H9 (cell line): ENCODE results near the gene HMG20B. TPM values are rescaled to one million over a fixed set of nuclear protein-coding genes. Genes with fewer than 3 reads are reported as not detected.

Source experiments
- DNase-seq: peaks from one replicate; pipeline ENCODE4 v3.0.0-alpha.2; 2017
- H2AFZ ChIP-seq: one replicate; pipeline ENCODE4 v1.6.1; 2013; ENCODE audit warnings: mild to moderate bottlenecking, low read length, control low read depth, moderate library complexity
- H2AK5ac ChIP-seq: 2 replicates; pipeline ENCODE4 v1.6.1; 2013; ENCODE audit warnings: low read length, control low read depth, mixed read lengths; ENCODE audit not compliant: insufficient read length
- H2BK120ac ChIP-seq: one replicate; pipeline ENCODE4 v1.6.1; 2013; ENCODE audit warnings: low read depth, mild to moderate bottlenecking, low read length, control low read depth, inconsistent platforms; ENCODE audit not compliant: poor library complexity, severe bottlenecking
- H2BK12ac ChIP-seq: 2 replicates; pipeline ENCODE4 v1.6.1; 2013; ENCODE audit warnings: low read length, control low read depth, mixed read lengths, low read depth; ENCODE audit not compliant: insufficient read length
- H2BK15ac ChIP-seq: 2 replicates; pipeline ENCODE4 v1.6.1; 2013; ENCODE audit warnings: low read depth, low read length, control low read depth
- H2BK20ac ChIP-seq: one replicate; pipeline ENCODE4 v1.6.1; 2013; ENCODE audit warnings: low read depth, mild to moderate bottlenecking, low read length, control low read depth, inconsistent platforms; ENCODE audit not compliant: poor library complexity, severe bottlenecking
- H2BK5ac ChIP-seq: 2 replicates; pipeline ENCODE4 v1.6.1; 2013; ENCODE audit warnings: low read length, control low read depth, mixed read lengths; ENCODE audit not compliant: insufficient read length
- H3K14ac ChIP-seq: 2 replicates; pipeline ENCODE4 v1.6.1; 2013; ENCODE audit warnings: low read length, control low read depth; ENCODE audit not compliant: insufficient read depth
- H3K18ac ChIP-seq: 2 replicates; pipeline ENCODE4 v1.6.1; 2013; ENCODE audit warnings: low read depth, mild to moderate bottlenecking, mixed read lengths, low read length, control low read depth; ENCODE audit not compliant: insufficient read length
- H3K23ac ChIP-seq: 2 replicates; pipeline ENCODE4 v1.6.1; 2013; ENCODE audit warnings: low read length, control low read depth, mixed read lengths, low read depth; ENCODE audit not compliant: insufficient read length
- H3K23me2 ChIP-seq: 2 replicates; pipeline ENCODE4 v1.6.1; 2013; ENCODE audit warnings: low read depth, mild to moderate bottlenecking, mixed read lengths, low read length, control low read depth; ENCODE audit not compliant: insufficient read length, poor library complexity, severe bottlenecking
- H3K27ac ChIP-seq: 2 replicates; pipeline ENCODE4 v1.5.1; 2013; ENCODE audit warnings: low read length, control low read depth, mixed read lengths, low read depth; ENCODE audit not compliant: insufficient read length
- H3K27me3 ChIP-seq: 2 replicates; pipeline ENCODE4 v1.6.1; 2013; ENCODE audit warnings: low read length, control low read depth, inconsistent platforms; ENCODE audit not compliant: insufficient read depth
- H3K4ac ChIP-seq: 2 replicates; pipeline ENCODE4 v1.6.1; 2013; ENCODE audit warnings: low read depth, mild to moderate bottlenecking, control low read depth, inconsistent platforms, low read length, moderate library complexity
- H3K4me1 ChIP-seq: 2 replicates; pipeline ENCODE4 v1.6.1; 2013; ENCODE audit warnings: low read length, control low read depth, inconsistent platforms; ENCODE audit not compliant: insufficient read depth
- H3K4me2 ChIP-seq: 2 replicates; pipeline ENCODE4 v1.6.1; 2013; ENCODE audit warnings: low read length, control low read depth, mixed read lengths; ENCODE audit not compliant: insufficient read length, insufficient read depth
- H3K56ac ChIP-seq: 2 replicates; pipeline ENCODE4 v1.6.1; 2013; ENCODE audit warnings: low read depth, mild to moderate bottlenecking, mixed read lengths, low read length, control low read depth; ENCODE audit not compliant: insufficient read length
- H3K79me1 ChIP-seq: 2 replicates; pipeline ENCODE4 v1.6.1; 2013; ENCODE audit warnings: low read depth, mild to moderate bottlenecking, moderate library complexity, low read length, control low read depth, inconsistent platforms; ENCODE audit not compliant: insufficient read depth, poor library complexity, severe bottlenecking
- H3K79me2 ChIP-seq: 2 replicates; pipeline ENCODE4 v1.6.1; 2013; ENCODE audit warnings: low read length, control low read depth, inconsistent platforms; ENCODE audit not compliant: insufficient read depth
- H3K9ac ChIP-seq: 2 replicates; pipeline ENCODE4 v1.6.1; 2013; ENCODE audit warnings: low read length, control low read depth, mixed read lengths; ENCODE audit not compliant: insufficient read length; ENCODE audit errors: extremely low read depth
- H3K9me3 ChIP-seq: one replicate; pipeline ENCODE4 v1.6.1; 2013; ENCODE audit warnings: low read depth, low read length, inconsistent platforms; ENCODE audit not compliant: control insufficient read depth
- H3T11ph ChIP-seq: one replicate; pipeline ENCODE4 v1.6.1; 2013; ENCODE audit warnings: mild to moderate bottlenecking, low read length, control low read depth, inconsistent platforms
- H4K20me1 ChIP-seq: one replicate; pipeline ENCODE4 v1.6.1; 2013; ENCODE audit not compliant: control insufficient read depth, insufficient read length, insufficient read depth
- H4K5ac ChIP-seq: 2 replicates; pipeline ENCODE4 v1.6.1; 2013; ENCODE audit warnings: low read depth, mild to moderate bottlenecking, mixed read lengths, low read length, control low read depth; ENCODE audit not compliant: insufficient read length
- H4K8ac ChIP-seq: replicated peaks from 2 replicates; pipeline ENCODE4 v1.6.1; 2013; ENCODE audit warnings: low read length, control low read depth, mixed read lengths, low read depth; ENCODE audit not compliant: insufficient read length
- H4K91ac ChIP-seq: 2 replicates; pipeline ENCODE4 v1.6.1; 2013; ENCODE audit warnings: low read depth, mild to moderate bottlenecking, moderate library complexity, mixed read lengths, low read length, control low read depth; ENCODE audit not compliant: insufficient read length
- H3K27ac Mint-ChIP-seq, 3 experiments: 2 replicates in 2 of 3; 3 replicates in 1 of 3; pipeline ENCODE4 v1.8.0; 2020 to 2021; ENCODE audit warnings: mixed read lengths in 3 of 3, mild to moderate bottlenecking in 1 of 3, moderate library complexity in 1 of 3
- H3K27me3 Mint-ChIP-seq: 2 replicates; pipeline ENCODE4 v1.8.0; 2021; ENCODE audit warnings: low read depth, mild to moderate bottlenecking, moderate library complexity, mixed read lengths
- H3K36me3 Mint-ChIP-seq, 3 experiments: 2 replicates in 2 of 3; 3 replicates in 1 of 3; pipeline ENCODE4 v1.8.0; 2020 to 2021; ENCODE audit warnings: low read depth in 3 of 3, mixed read lengths in 3 of 3; ENCODE audit not compliant: insufficient read depth in 1 of 3
- H3K4me1 Mint-ChIP-seq, 2 experiments: 2 replicates each; pipeline ENCODE4 v1.8.0; 2020; ENCODE audit warnings: mixed read lengths in 2 of 2
- H3K4me3 Mint-ChIP-seq, 2 experiments: 2 replicates in 1 of 2; 3 replicates in 1 of 2; pipeline ENCODE4 v1.8.0; 2020 to 2021; ENCODE audit warnings: mild to moderate bottlenecking in 2 of 2, mixed read lengths in 2 of 2, moderate library complexity in 1 of 2
- H3K9me3 Mint-ChIP-seq, 2 experiments: 2 replicates in 1 of 2; 3 replicates in 1 of 2; pipeline ENCODE4 v1.8.0; 2020; ENCODE audit warnings: mild to moderate bottlenecking in 2 of 2, mixed read lengths in 2 of 2, moderate library complexity in 1 of 2
- WGBS: extraction: QIAGEN DNeasy Blood & Tissue Kit; methylation state at CpG from one replicate; pipeline ENCODE4 v1.1.7; 2013; ENCODE audit warnings: missing lambda C conversion rate, low lambda C conversion rate, mixed read lengths; ENCODE audit not compliant: insufficient read length; ENCODE audit errors: extremely low coverage; 5-methylcytosine and 5-hydroxymethylcytosine counted together
- total RNA-seq: library from RNA; stranded (reverse); gene quantifications from 2 replicates; pipeline ENCODE4 v1.2.1, GENCODE V29; 2021
- TF ChIP-seq, protein P1 (sequence below): fragments of 200-600 bp; sonication (generic); conservative IDR thresholded peaks from 3 replicates; pipeline ENCODE4 v1.8.0; 2021; ENCODE audit warnings: antibody characterized with exemption, mild to moderate bottlenecking

The HMG20B gene
- total RNA-seq, 1 experiment from 2014 or later, result 58.1 TPM

GRCh38 chr19:3527238-3527910 lies 45.4 kb upstream of the HMG20B start:
- H3K18ac ChIP-seq, result no peak overlapping the region
- Mint-ChIP-seq H3K4me3 (no peak overlapping the region), H3K27me3 (no peaks in the 10 kb centered on the region), H3K36me3 (peaks cover 12 to 32% (median 31%) of the 10 kb centered on the region in 3 experiments; a peak in 6 of 7 replicates), H3K9me3 (no peaks in the 10 kb centered on the region), H3K4me1 (no peaks in the 10 kb centered on the region), H3K27ac (no peak overlapping the region)
- no peak for DNase-seq
- H2AFZ ChIP-seq, result no peak overlapping the region
- H3K79me2 ChIP-seq, result no peaks in the 10 kb centered on the region
- H3K4ac ChIP-seq, result no peak overlapping the region
- H3K23ac ChIP-seq, result no peak overlapping the region
- H3K79me1 ChIP-seq, result no peaks in the 10 kb centered on the region
- no peak overlapping the region for H4K5ac ChIP-seq
- H2BK12ac ChIP-seq, result no peak overlapping the region
- H3T11ph ChIP-seq, result no peak overlapping the region
- no peak overlapping the region for H3K9ac ChIP-seq
- no peaks in the 10 kb centered on the region for H3K4me1 ChIP-seq
- no peak overlapping the region for H2BK20ac ChIP-seq
- H3K27ac ChIP-seq, result no peak overlapping the region
- TF ChIP-seq, protein P1, sequence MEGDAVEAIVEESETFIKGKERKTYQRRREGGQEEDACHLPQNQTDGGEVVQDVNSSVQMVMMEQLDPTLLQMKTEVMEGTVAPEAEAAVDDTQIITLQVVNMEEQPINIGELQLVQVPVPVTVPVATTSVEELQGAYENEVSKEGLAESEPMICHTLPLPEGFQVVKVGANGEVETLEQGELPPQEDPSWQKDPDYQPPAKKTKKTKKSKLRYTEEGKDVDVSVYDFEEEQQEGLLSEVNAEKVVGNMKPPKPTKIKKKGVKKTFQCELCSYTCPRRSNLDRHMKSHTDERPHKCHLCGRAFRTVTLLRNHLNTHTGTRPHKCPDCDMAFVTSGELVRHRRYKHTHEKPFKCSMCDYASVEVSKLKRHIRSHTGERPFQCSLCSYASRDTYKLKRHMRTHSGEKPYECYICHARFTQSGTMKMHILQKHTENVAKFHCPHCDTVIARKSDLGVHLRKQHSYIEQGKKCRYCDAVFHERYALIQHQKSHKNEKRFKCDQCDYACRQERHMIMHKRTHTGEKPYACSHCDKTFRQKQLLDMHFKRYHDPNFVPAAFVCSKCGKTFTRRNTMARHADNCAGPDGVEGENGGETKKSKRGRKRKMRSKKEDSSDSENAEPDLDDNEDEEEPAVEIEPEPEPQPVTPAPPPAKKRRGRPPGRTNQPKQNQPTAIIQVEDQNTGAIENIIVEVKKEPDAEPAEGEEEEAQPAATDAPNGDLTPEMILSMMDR, result no peak
- no peaks in the 10 kb centered on the region for H3K27me3 ChIP-seq
- no peaks in the 10 kb centered on the region for H3K23me2 ChIP-seq
- H4K91ac ChIP-seq, result no peak overlapping the region
- H2AK5ac ChIP-seq, result no peak overlapping the region
- H3K14ac ChIP-seq, result no peak overlapping the region
- no peak overlapping the region for H3K4me2 ChIP-seq
- WGBS, result no CpG with 5 or more reads among the region's 21 CpGs
- no peak overlapping the region for H2BK15ac ChIP-seq
- no peaks in the 10 kb centered on the region for H3K9me3 ChIP-seq
- H3K56ac ChIP-seq, result no peak overlapping the region
- H2BK120ac ChIP-seq, result no peak overlapping the region
- H2BK5ac ChIP-seq, result no peak overlapping the region
- H4K20me1 ChIP-seq, result no peaks in the 10 kb centered on the region
- no peak overlapping the region for H4K8ac ChIP-seq
